Measurements from ENCODE around the gene SPSB1.

DNA sequence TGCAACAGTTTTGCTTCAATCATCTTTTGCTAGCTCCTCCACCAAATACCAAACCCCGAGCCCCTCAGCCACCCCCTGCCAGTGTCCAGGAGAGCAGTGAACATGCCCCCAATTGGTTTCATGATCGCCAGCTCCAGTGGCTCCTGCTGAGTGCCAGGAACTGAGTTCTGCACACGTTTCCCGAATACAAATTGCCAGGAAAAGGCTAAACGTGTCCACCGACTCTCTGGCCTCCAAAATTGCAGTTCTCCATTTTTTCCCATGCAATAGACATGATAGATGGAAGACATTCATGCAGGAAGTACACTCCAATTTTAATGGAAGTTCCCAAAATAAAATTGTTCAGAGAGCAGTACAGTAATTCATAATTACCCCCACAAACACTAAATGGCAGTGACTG, 101.3 kb downstream of the SPSB1 start:
- TF ChIP-seq, protein P1, sequence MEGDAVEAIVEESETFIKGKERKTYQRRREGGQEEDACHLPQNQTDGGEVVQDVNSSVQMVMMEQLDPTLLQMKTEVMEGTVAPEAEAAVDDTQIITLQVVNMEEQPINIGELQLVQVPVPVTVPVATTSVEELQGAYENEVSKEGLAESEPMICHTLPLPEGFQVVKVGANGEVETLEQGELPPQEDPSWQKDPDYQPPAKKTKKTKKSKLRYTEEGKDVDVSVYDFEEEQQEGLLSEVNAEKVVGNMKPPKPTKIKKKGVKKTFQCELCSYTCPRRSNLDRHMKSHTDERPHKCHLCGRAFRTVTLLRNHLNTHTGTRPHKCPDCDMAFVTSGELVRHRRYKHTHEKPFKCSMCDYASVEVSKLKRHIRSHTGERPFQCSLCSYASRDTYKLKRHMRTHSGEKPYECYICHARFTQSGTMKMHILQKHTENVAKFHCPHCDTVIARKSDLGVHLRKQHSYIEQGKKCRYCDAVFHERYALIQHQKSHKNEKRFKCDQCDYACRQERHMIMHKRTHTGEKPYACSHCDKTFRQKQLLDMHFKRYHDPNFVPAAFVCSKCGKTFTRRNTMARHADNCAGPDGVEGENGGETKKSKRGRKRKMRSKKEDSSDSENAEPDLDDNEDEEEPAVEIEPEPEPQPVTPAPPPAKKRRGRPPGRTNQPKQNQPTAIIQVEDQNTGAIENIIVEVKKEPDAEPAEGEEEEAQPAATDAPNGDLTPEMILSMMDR (IDR thresholded peaks at IDR 0.05) = no peak
- no peak for TF ChIP-seq POLR2A (IDR thresholded peaks at IDR 0.05)

All from right lobe of liver (tissue), 4 donors.